SHP77 treated with DMSO at 0.1 percent for 48 hours (cell line): ENCODE data around the gene STK11IP.

Experiments
- DNase-seq: peaks from one replicate; lab custom pipeline; 2025; lab: John Stamatoyannopoulos, UW

STK11IP gene

DNA sequence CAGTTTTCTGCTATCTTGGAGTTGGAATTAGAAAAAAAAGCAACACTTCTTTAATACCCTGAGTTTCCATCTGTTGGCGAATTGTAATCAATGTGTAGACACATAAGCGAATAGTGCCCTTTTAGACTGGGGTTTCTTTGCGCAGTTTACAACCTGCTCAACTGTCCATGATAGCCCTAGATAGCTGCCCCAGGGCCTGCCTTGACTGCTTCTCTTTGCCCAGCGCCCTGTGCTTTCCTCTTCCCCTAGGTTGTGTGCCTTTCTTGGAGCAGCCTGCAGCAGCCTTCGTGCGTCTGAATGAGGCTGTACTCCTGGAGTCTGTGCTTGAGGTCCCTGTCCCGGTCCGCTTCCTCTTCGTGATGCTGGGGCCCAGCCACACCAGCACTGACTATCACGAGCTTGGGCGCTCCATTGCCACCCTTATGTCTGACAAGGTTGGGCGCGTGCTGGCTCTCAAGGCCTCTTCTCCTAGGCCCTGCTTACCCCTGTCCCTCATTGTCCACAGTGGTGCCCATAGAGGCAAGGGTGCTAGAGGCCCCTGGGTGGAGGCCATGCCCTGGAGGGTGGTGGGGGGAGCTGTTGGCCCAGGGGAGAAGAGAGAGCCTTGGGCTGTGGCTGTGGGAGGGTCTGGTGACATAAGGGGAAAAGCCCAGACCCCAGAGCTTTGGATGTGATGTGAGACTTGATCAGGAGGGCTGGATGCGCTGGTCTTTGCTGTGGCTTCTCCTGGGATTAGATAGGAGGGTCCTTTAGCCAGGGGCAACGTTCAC is 36.7 kb downstream of the STK11IP start:
- no peak for DNase-seq

DNA sequence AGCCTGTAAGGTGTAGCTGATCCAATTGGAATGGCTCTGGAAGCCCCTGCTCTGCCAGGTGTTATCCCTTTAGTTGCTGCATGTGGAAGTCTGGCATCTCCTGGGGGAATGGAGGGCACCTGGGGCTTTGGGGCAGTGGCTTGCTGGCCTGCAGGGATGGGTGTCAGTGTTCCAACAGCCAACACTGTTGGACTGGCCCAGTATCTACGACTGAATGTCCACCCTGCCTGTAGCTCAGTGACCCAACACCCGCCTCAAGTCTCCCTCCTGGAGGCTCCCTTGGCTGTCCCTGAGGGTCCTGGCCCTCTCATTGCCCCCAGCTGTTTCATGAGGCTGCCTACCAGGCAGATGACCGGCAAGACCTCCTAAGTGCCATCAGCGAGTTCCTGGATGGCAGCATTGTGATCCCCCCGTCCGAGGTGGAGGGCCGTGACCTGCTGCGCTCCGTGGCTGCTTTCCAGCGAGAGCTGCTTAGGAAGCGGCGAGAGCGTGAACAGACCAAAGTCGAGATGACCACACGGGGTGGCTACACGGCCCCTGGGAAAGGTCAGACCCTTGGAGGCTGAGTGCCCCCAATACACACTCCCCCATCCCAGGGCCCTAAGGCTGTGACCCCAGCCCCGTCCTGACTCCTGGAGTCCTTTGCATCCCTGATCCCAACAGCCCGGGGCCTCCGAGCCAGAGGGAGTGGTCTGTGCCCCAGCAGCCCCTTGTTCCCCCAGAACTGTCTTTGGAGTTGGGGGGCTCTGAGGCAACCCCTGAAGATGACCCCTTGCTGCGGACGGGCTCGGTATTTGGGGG is 37.5 kb downstream of the STK11IP start:
- no peak for DNase-seq

DNA sequence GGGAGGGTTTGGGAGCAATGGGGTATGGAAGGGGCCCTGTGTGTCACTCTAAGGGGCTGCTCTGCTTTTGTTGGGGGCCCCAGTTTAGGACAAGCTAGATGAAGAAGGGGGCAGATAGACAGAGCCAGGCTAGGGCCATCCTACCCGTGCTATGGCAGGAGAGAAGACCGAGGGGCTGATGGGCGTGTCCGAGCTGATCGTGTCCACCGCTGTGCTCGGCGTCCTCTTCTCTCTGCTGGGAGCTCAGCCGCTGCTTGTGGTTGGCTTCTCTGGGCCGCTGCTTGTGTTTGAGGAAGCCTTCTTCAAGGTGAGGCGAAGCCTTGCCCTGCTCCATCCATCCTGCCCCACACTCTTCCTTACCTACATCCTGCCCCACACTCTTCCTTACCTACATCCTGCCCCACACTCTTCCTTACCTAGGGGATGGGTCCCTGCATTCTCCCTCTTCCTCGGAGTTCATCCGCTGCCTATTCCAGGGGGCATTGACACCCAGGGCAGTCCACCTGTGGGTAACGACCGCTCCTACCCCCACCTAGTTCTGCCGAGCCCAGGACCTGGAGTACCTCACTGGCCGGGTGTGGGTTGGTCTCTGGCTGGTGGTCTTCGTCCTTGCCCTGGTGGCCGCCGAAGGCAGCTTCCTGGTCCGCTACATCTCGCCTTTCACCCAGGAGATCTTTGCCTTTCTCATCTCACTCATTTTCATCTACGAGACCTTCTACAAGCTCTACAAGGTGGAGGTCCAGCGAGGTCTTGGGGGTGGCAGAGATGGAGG is 38.7 kb downstream of the STK11IP start:
- no peak for DNase-seq

DNA sequence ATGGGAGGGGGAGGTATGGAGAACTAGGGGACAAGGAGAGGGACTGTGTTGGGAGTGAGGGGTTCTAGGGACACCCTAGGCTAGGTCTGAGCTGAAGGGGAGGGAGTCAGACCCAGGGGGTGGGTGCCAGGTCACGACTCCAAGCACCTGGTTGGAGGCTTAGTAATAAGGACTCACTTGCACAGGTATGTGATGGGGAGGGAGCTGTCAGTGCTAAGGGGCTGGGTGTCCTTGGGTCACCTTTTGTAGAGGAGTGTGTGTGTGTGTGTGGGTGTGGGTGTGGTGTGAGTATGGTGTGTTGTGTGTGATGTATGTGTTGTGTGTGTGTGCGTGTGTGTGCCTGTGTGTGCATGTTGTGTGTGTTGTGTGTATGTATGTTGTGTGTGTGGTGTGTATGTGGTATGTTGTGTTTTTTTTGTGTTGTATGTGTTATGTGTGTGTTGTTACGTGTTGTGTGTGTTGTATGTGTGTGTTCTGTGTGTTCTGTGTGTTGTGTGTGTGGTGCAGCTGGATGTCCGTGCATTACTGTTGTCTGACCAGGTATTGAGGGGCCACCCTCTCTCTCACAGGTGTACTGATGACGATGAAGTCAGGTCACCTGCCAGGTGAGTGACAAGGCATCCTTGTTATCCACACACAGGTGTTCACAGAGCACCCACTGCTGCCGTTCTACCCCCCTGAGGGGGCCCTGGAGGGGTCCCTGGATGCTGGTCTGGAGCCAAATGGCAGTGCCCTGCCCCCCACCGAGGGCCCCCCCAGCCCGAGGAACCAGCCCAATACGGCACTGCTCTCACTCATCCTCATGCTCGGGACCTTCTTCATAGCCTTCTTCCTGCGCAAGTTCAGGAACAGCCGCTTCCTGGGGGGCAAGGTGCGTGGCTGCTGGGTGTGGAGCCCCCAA is 39.5 kb downstream of the STK11IP start:
- no peak for DNase-seq

DNA sequence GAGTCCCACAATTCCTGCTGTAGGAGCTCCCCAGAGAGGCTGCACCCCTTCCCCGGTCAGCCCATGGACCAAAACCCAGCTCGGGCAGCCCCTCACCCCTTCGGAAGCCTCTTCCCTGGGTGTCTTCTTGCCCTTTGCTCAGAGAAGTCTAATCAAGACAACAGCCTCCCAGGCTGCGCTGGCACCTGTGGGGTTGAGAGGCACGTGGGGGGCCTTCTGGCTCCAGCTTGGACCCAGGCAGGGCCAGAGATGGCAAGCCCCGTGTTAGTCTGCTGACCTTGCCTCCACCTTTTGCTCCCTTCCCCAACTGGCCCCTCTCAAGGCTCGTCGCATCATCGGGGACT is 40.2 kb downstream of the STK11IP start:
- DNase-seq = no peak

DNA sequence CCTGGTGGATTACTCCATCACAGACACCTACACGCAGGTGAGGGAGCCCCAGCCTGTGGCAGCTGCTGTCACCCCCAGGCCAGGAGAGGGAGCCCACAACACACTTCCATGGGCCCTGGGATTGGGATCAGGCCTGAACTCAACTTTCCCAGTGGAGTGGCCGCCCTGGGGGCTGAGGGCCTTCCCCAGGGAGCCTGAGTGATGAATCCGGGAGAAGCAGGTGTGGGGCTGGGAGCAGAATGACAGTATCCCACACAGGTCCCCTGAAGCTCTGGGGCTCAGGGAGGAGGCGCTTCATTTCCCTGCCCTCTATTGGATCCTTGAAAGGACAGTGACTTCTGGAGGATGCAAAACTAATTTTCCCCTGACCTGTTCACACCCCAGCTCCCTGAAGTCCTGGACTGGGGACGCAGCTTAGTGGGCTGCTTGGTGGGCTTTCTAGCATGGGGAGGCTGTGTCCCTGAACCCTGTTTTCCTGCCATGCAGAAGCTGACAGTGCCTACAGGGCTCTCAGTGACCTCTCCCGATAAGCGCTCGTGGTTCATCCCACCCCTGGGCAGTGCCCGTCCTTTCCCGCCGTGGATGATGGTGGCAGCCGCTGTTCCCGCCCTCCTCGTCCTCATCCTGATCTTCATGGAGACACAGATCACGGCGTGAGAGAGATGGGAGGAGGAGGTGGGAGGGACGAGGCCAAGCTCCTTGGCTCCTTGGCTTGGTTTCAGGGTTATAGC is 40.7 kb downstream of the STK11IP start:
- DNase-seq = no peak

DNA sequence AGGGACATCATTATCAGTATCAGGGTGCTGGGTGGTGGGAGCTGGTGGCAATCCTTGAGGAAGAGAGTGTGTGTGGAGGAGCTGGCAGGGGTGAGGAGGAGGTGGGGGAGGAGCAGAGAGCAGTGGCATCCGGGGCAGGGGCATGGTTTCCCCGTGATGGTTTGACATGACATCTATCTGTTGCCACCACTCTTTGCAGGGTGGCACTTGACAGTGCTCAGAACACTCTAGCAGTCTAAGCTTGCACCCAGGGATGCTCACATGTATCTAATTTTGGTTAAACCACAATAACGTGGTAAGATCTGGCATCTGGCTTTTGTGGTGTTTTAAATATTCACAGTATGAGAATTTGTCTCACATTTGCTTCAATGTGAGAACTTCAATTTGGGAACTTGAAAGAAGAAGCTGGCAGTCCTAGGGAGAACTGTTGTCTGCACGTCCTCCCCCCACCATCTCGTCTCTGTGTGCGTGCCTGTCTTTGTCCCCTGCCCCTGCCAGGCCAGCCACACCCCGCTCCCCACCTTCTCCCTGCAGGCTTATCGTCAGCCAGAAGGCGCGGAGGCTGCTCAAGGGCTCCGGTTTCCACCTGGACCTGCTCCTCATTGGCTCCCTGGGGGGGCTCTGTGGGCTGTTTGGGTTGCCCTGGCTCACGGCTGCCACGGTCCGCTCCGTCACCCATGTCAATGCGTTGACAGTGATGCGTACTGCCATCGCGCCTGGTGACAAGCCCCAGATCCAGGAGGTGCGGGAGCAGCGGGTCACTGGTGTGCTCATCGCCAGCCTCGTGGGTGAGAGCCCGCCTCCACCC is 41.5 kb downstream of the STK11IP start:
- no peak for DNase-seq

DNA sequence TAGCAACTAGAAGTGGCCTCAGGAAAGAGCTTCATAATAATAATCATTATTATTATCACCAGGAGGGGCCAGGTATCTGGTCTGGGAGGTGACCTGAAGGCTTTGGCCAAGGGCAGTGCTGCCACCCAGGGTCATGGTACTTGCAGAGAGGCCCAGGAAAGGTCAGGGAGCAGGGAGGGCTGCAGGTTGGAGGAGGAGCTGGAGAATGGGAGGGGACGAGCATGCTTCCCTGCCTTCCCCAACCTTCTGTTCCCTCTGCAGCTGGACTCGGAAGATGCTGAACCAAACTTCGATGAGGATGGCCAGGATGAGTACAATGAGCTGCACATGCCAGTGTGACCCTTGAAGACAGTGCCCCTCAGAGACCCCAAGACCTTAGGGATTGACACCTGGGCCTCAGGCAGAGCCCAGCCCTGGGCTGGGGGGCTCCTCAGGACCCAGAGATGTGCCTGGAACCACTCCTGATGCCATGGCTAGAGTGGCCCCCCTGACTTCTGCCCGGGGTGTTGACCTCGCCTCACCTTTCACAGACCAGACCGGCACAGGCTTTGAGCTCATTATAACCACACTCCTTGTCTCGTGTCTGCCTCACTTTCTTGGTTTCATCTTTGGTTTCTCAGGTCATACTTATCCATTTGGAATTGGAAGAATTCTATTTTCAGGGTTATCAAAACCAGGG is 43.9 kb downstream of the STK11IP start:
- no peak for DNase-seq

DNA sequence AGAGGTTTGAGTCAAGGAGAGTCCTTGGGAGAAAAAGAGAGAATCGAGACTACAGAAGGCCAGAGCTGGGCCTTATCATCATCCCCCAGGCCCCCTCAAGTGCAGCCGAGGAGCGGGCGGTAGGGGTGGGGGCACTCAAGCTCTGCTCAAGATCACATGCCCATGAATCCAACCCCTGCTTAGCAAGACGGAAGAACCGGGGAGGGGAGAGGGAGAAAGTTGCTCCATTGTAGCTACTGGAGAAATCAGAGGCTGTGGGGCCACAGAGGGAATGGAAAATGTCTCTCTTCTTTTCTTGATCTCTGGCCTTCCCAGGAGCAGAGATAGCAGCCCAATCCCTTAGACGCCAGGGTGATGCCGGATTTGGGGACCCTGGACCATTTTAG is 44.4 kb downstream of the STK11IP start:
- no peak for DNase-seq

DNA sequence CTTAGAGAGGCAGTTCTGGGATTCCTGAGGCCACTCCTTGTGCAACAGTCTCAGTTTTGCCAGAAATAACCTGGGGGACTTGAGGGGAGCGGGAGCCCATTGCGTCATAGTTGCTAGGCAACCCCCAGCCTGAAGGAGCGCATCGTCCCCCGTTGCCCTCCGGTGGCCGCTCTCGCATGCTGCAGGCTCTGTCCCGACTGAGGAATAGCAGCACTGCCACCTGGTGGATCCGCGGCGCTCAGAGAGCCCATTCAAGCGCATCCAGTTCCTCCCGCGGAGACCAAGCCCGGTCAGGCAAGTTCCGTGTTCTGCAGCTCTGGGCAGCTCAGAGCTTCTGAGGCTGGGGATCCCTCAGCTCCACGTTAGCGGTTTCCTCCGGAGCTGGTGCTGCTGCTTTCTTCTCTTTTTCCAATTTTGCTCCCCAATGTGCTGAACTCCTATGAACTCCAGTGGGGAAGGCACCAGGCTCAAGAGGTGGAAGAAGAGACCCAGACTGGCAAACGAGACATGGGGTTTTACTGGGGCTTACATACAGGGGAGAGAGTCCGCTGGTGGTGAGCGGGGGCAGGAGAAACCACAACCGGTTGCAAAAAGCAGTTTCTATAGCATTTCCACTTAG is 44.9 kb downstream of the STK11IP start:
- DNase-seq = peak; percentile 84

DNA sequence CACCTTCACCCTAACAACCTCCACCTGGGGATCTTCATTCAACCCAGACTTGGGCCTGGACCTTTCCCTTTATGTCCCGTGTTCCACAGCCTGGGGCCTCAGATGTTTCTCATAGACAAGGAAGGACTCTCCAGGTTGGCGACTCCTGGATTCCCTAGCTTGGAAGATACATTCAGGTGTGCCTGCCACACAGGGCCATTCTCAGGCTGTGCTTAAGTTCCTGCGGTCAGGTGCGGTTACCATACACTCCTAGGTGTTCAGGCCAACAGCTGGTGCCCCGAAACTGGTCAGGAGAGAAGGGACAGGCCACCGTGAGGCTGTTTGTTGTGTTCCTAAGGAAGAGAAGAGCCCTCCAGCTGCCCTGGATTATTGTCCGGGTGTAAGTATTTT is 45.4 kb downstream of the STK11IP start:
- DNase-seq = no peak

DNA sequence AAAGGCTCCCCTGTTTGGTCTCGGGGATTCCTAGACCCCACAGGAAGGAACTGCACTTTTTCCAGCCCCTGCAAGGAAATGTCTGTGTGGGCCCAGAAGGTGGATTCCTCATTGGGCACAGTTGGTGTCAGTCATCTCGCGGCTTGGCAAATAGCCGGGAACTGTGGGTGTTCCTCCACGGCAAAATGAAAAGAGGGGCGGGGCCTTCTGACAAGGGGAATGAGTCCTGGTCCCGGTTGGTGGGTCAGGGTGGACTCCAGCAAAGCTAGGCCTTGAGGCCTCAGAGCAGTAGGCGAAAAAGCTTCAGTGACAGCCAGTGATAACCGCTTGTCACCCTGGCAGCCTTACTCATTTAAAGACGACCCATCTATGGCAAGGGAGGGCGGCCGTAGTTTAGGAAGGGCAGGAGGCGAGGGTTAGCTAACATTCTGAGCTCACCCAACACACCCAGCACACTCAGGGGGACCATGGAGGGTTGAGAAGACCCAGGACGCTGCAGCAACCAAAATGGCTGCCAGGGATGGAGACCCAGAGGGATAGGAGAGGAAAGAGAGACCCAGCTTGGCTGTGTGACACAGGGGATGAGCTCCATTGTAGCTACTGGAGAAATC is 46.2 kb downstream of the STK11IP start:
- no peak for DNase-seq

DNA sequence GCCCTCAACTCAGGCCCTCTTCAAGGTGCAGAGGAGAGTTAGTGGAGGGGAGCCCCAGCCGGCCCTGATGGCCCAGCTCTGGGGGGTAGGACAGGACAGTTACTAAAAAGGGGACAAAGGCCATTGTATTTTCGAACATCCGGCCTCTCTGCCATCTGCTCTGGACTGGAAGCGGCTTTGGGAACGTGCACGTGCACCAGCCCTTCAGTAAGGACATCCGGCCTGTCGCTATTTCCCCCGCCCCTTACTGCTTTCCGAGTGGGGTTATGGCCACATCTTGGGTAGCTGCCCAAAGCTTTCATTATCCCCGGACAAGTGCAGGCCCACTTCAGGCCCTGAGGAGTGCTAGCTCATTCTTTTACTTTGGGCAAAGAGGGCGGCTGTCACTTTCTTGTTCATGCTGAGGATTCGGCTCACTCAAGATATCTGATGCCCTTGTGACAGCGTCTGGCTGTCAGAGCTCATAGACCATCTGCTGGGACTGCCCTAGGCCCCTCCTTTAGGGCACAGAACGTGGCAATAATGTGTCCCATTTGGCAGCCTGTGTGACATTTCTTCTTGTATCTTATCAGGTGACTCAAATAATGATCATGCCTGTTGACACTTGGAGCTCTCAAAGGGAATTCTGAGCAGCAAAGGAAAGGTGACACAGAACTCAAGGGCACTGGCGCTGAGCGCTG is 47.3 kb downstream of the STK11IP start:
- DNase-seq = no peak

DNA sequence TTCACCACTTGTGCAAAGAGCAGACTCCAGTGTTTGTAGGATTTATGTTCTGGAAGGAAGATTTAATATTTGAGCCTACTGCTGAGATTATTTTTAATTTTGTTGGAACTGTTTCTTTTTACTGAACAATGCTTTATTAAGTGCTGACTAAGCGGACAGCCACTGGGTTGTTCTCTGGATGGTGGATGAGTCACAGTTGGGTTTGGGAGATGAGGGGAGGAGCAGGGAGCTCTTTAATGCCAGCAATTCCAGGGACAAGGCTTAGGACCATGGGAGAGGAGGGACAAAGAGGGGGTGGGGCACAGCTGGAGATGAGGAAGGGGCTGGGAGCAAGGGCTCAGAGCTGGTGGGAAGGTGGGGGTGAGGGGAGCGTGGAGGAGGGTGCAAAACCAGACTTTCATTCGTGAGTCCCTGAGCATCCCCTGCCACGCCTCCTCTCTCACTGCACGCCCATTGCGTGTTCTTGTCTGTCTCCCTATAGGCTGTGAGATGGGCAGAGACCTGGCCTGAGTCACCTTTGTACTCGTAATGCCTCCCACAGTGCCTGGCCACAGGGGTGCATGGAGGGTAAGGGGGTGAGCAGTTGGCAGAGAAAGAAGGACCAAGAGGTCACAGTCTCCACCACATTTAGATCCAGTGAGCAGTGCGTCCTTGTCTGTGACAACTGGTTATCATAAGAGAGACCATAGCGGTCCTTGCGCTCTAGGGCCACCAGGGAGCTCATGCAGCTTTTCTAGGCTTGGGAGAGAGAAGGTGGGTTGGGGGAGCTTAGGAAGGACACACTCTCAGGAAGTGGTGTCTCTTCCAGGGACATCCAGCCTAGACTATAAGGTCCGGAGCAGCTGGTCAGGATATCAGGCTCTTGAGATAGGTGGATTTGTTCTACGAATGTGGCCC is 48.2 kb downstream of the STK11IP start:
- DNase-seq = no peak

DNA sequence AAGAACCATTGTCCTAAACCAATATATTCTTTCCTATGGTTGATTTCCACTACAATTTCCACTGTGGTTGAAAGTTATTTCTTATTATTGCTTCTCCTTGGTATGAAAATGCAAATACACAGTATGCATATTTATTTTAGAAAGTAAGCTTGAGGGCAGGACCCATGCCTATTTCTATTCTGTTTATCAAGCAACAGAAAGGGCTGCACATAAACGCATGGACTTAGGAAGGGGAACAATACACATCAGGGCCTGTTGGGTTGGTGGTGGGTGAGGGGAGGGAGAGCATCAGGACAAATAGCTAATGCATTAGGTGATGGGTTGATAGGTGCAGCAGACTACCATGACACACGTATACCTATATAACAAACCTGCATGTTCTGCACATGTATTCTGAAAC is 50.5 kb downstream of the STK11IP start:
- no peak for DNase-seq

DNA sequence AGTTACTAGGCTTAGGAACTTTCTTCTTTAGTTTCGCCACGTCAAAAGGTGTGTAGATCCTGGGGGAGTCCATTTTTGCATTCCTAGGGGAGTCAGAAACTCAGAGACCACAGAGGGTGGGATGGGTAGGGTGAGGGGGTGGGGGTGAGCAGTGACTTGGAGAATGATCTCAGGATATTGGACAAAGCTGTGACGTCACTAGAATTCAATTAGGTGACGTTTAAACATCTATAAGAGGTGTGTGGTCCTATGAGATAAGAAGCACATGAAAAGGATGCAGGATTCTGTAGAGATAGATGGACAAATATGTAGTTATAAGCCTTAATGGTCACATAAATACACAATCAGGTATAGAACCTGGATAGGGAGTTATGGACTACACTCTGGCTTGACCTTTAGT is 51.3 kb downstream of the STK11IP start:
- no peak for DNase-seq
